Activated T-helper 1 cell treated with Interleukin-2 at 50 U/mL for 16 hours (primary cell): ENCODE results near the gene ISY1.

Experiments used
- DNase-seq: peaks from one replicate; pipeline ENCODE4 v3.0.0-alpha.2; 2020; ENCODE audit warnings: low read depth

ISY1 gene

GRCh38 chr3:129087138-129087702 is 73.6 kb downstream of the ISY1 start:
- DNase-seq: no peak

GRCh38 chr3:129085818-129086217 is 75.0 kb downstream of the ISY1 start:
- no peak for DNase-seq

GRCh38 chr3:129085165-129085715 is 75.6 kb downstream of the ISY1 start:
- DNase-seq: no peak

- no peak for DNase-seq
Measured at GRCh38 chr3:129084501-129084900, 76.4 kb downstream of the ISY1 start.

- DNase-seq: no peak
Measured at GRCh38 chr3:129082026-129082425, 78.8 kb downstream of the ISY1 start.

GRCh38 chr3:129081503-129081902 is 79.4 kb downstream of the ISY1 start:
- DNase-seq: no peak

GRCh38 chr3:129078510-129078909 is 82.4 kb downstream of the ISY1 start:
- DNase-seq: no peak
